Measurements from ENCODE around the gene NGFR. TPM values are rescaled to one million over a fixed set of nuclear protein-coding genes. Genes with fewer than 3 reads are reported as not detected.

Gene NGFR
- total and polyA plus RNA-seq, 2 experiments from 2014 or later: 0.43 to 0.81 TPM

DNA sequence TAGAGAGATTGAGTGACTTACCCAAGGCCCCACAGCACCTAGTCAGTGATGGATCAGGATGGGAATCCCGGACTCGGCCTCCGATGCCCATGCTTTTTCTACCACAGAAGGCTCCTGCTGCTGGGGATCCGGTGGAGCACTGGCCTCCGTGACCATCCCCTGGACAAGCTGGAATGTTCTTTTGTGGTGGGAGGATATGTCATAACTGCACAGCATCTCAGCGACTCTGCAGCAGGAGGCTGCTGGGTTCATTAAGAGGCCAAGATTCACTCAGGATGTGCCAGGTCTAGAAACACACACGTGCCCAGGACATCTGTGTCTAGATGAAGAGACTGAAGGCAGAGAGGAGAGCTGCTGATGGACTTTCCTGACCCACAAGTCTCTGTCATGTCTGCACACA is 34.7 kb upstream of the NGFR start:
- Histone ChIP-seq H3K4me1 (ENCODE audit: insufficient read depth) (peaks cover 15% of the 10 kb centered on the region), H4K20me1 (ENCODE audit: insufficient read depth) (no peaks in the 10 kb centered on the region), H3K4me3 (no peak overlapping the region), H3K9ac (no peak overlapping the region), H3K9me3 (ENCODE audit: low read depth) (no peaks in the 10 kb centered on the region), H3K79me2 (ENCODE audit: insufficient read depth) (no peaks in the 10 kb centered on the region), H3F3A (ENCODE audit: insufficient read depth) (peaks cover 14% of the 10 kb centered on the region), H3K27ac (no peak overlapping the region), H3K36me3 (ENCODE audit: low read depth) (no peaks in the 10 kb centered on the region), H3K9me2 (ENCODE audit: insufficient read depth) (no peaks in the 10 kb centered on the region), H2AFZ (no peak overlapping the region), H3K4me2 (ENCODE audit: unreplicated experiment) (no peak overlapping the region), H3K27me3 (replicated peaks; ENCODE audit: insufficient read depth) (peaks cover 32% of the 10 kb centered on the region)
- in situ Hi-C loops (cut with MboI): no loop called here
- WGBS, 2 experiments (ENCODE audit: low coverage in 1 of 2, low lambda C conversion rate in 2 of 2, missing lambda C conversion rate in 2 of 2): 58 to 61% methylated on average over 7 of the region's 7 CpGs
- TF ChIP-seq EZH2phosphoT487 (IDR thresholded peaks at IDR 0.05; ENCODE audit: insufficient read depth, low read depth) (no peak), EZH2 (IDR thresholded peaks at IDR 0.05; ENCODE audit: insufficient read depth, poor library complexity, severe bottlenecking) (no peak)
- no peak for DNase-seq

DNA sequence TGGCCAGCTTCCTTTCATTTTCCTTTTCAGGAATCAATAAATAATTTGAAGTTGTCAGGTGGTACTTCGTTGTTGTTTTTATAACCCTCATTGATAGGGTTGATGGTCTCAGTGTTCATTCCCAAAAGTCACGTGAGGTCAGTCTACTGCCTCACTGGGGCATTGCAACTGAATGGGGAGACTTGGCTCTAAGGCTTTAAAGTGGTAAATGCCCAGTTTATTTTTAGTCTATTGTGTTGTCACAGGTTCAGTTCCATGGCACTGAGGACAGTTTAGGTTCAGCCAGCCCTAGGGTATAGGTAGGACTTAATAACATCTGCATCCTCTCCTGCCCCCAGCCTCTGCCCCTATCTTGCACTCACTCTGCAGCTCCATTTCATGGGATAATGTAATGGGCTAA is 33.5 kb upstream of the NGFR start:
- no peaks in the 10 kb centered on the region for H3K9me2 ChIP-seq (ENCODE audit: insufficient read depth)
- H3K27ac ChIP-seq: no peak overlapping the region
- no peaks in the 10 kb centered on the region for H3K9me3 ChIP-seq (ENCODE audit: low read depth)
- H3K36me3 ChIP-seq (ENCODE audit: low read depth): no peaks in the 10 kb centered on the region
- peaks cover 32% of the 10 kb centered on the region for H3K27me3 ChIP-seq (replicated peaks; ENCODE audit: insufficient read depth)
- H3F3A ChIP-seq (ENCODE audit: insufficient read depth): peaks cover 7% of the 10 kb centered on the region
- H3K79me2 ChIP-seq (ENCODE audit: insufficient read depth): no peaks in the 10 kb centered on the region
- no peak for DNase-seq
- no peak overlapping the region for H3K9ac ChIP-seq
- H3K4me1 ChIP-seq (ENCODE audit: insufficient read depth): peaks cover 5% of the 10 kb centered on the region
- in situ Hi-C loops (cut with MboI): no loop called here
- H3K4me2 ChIP-seq (ENCODE audit: unreplicated experiment): no peak overlapping the region
- TF ChIP-seq EZH2 (IDR thresholded peaks at IDR 0.05; ENCODE audit: insufficient read depth, poor library complexity, severe bottlenecking) (no peak), EZH2phosphoT487 (IDR thresholded peaks at IDR 0.05; ENCODE audit: insufficient read depth, low read depth) (no peak)
- WGBS, 2 experiments (ENCODE audit: low coverage in 1 of 2, low lambda C conversion rate in 2 of 2, missing lambda C conversion rate in 2 of 2): 29 to 38% methylated on average over 2 of the region's 2 CpGs
- H3K4me3 ChIP-seq: no peak overlapping the region
- no peak overlapping the region for H2AFZ ChIP-seq
- no peaks in the 10 kb centered on the region for H4K20me1 ChIP-seq (ENCODE audit: insufficient read depth)

DNA sequence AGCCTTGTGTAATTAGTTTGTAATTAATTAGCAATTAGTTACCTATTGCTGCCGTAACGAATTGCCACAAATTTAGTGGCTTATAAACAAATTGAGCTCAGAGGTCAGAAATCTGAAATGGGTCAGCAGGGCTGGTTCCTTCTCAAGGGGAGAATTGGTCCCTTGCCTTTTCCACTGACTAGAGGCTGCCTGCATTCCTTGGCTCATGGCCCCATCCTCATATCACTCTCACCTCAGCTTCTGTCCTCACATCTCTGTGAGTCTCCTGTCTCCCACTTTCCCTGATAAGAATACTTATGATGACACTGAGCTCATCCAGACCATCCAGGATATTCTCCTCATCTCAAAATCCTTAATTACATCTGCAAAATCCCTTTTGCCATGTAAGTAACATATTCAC is 31.0 kb upstream of the NGFR start:
- Histone ChIP-seq H3K27ac (no peak overlapping the region), H3K4me3 (no peak overlapping the region), H3K9me3 (ENCODE audit: low read depth) (no peaks in the 10 kb centered on the region), H3K4me1 (ENCODE audit: insufficient read depth) (no peaks in the 10 kb centered on the region), H3K27me3 (replicated peaks; ENCODE audit: insufficient read depth) (peaks cover 32% of the 10 kb centered on the region), H3K9ac (no peak overlapping the region), H3K9me2 (ENCODE audit: insufficient read depth) (no peaks in the 10 kb centered on the region), H3K4me2 (ENCODE audit: unreplicated experiment) (no peak overlapping the region), H2AFZ (no peak overlapping the region), H3K36me3 (ENCODE audit: low read depth) (no peaks in the 10 kb centered on the region), H3K79me2 (ENCODE audit: insufficient read depth) (no peaks in the 10 kb centered on the region), H4K20me1 (ENCODE audit: insufficient read depth) (no peaks in the 10 kb centered on the region), H3F3A (ENCODE audit: insufficient read depth) (no peaks in the 10 kb centered on the region)
- WGBS, 2 experiments (ENCODE audit: low coverage in 1 of 2, low lambda C conversion rate in 2 of 2, missing lambda C conversion rate in 2 of 2): 46 to 57% methylated on average over 2 of the region's 2 CpGs
- no peak for DNase-seq
- in situ Hi-C loops (cut with MboI): no loop called here
- TF ChIP-seq EZH2phosphoT487 (IDR thresholded peaks at IDR 0.05; ENCODE audit: insufficient read depth, low read depth) (no peak), EZH2 (IDR thresholded peaks at IDR 0.05; ENCODE audit: insufficient read depth, poor library complexity, severe bottlenecking) (no peak)

DNA sequence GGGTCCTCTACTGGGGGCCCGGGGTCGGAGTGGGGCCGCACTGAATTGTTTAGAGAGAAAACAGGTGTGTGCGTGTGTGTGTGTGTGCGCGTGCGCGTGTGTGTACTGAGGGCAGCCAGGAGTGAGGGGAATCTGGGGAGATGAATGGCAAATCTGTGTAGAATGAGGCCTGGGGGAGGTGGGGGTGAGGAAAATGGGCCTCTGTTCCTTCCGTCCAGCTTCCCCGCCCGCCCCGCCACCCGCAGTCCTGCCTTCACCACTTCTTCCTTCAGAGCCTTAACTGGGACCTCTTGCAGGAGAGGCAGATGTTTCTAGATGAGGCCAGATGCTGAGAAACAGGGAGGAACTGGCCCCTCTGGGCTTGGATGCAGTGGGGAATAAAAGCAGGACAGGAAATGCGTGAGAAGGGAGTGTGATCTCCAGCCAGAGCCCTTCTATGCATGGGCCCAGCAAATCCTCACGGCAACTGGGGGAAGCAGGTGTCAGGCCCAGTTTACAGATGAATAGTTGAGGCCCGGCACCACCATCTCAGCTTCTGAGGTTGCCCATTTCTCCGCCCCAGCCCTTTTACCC is 29.7 kb upstream of the NGFR start:
- peaks cover 39% of the 10 kb centered on the region for H3K27me3 ChIP-seq (replicated peaks; ENCODE audit: insufficient read depth)
- no peak overlapping the region for H3K9ac ChIP-seq
- TF ChIP-seq EZH2 (IDR thresholded peaks at IDR 0.05; ENCODE audit: insufficient read depth, poor library complexity, severe bottlenecking) (no peak), EZH2phosphoT487 (IDR thresholded peaks at IDR 0.05; ENCODE audit: insufficient read depth, low read depth) (no peak)
- 68 to 70% methylated on average over 13 to 17 of the region's 17 CpGs for WGBS, 2 experiments (ENCODE audit: low coverage in 1 of 2, low lambda C conversion rate in 2 of 2, missing lambda C conversion rate in 2 of 2)
- H3F3A ChIP-seq (ENCODE audit: insufficient read depth): no peaks in the 10 kb centered on the region
- H3K4me3 ChIP-seq: no peak overlapping the region
- H3K9me3 ChIP-seq (ENCODE audit: low read depth): no peaks in the 10 kb centered on the region
- H2AFZ ChIP-seq: no peak overlapping the region
- no peaks in the 10 kb centered on the region for H3K36me3 ChIP-seq (ENCODE audit: low read depth)
- no peak for DNase-seq
- H3K9me2 ChIP-seq (ENCODE audit: insufficient read depth): no peaks in the 10 kb centered on the region
- H3K4me2 ChIP-seq (ENCODE audit: unreplicated experiment): no peak overlapping the region
- no peaks in the 10 kb centered on the region for H3K79me2 ChIP-seq (ENCODE audit: insufficient read depth)
- no peaks in the 10 kb centered on the region for H3K4me1 ChIP-seq (ENCODE audit: insufficient read depth)
- in situ Hi-C loops (cut with MboI): no loop called here
- H3K27ac ChIP-seq: no peak overlapping the region
- no peaks in the 10 kb centered on the region for H4K20me1 ChIP-seq (ENCODE audit: insufficient read depth)

DNA sequence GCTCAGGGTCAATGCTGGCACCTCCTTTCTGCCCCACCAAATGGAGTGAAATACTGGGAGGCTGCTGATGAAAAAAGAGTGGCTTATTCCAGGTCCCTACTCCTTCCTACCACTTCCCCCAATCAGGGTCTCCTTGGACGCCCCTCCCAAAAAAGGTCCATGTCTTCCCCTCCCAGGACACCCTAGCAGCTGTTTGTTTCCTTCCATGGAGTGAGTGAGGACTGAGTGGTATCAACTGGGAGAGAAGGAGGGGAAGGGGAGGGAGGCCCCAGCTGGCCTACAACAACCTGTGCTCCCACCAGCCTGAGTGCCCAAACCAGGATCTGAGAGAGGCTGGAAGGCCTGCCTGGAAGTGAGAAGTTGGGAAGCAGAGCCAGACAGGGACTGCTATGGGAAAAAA is 28.7 kb upstream of the NGFR start:
- TF ChIP-seq EZH2phosphoT487 (IDR thresholded peaks at IDR 0.05; ENCODE audit: insufficient read depth, low read depth) (no peak), EZH2 (IDR thresholded peaks at IDR 0.05; ENCODE audit: insufficient read depth, poor library complexity, severe bottlenecking) (no peak)
- Histone ChIP-seq H3K9me3 (ENCODE audit: low read depth) (no peaks in the 10 kb centered on the region), H3K9ac (no peak overlapping the region), H3K4me1 (ENCODE audit: insufficient read depth) (peaks cover 7% of the 10 kb centered on the region), H3F3A (ENCODE audit: insufficient read depth) (no peaks in the 10 kb centered on the region), H3K4me3 (no peak overlapping the region), H3K79me2 (ENCODE audit: insufficient read depth) (no peaks in the 10 kb centered on the region), H3K4me2 (ENCODE audit: unreplicated experiment) (no peak overlapping the region), H3K36me3 (ENCODE audit: low read depth) (no peaks in the 10 kb centered on the region), H3K27ac (no peak overlapping the region), H2AFZ (no peak overlapping the region), H4K20me1 (ENCODE audit: insufficient read depth) (no peaks in the 10 kb centered on the region), H3K9me2 (ENCODE audit: insufficient read depth) (no peaks in the 10 kb centered on the region), H3K27me3 (replicated peaks; ENCODE audit: insufficient read depth) (peaks cover 29% of the 10 kb centered on the region)
- 14 to 20% methylated on average over 1 of the region's 1 CpG for WGBS, 2 experiments (ENCODE audit: low coverage in 1 of 2, low lambda C conversion rate in 2 of 2, missing lambda C conversion rate in 2 of 2)
- DNase-seq: no peak
- in situ Hi-C loops (cut with MboI): no loop called here
